Activated CD8-positive, alpha-beta memory T cell treated with anti-CD3 and anti-CD28 coated beads for 36 hours (primary cell): Measurements from ENCODE around the gene OTOGL. TPM values are rescaled to one million over a fixed set of nuclear protein-coding genes. Genes with fewer than 3 reads are reported as not detected.
"Not testable (repeated sequence)": the region's sequence is repeated elsewhere in the genome, so short reads cannot be mapped to it uniquely, and the experiment has no call there.

Source experiments
- CTCF ChIA-PET: fragments of 350-600 bp; sonication (Branson Sonifier 250); formaldehyde crosslinking; loops from one replicate; lab custom pipeline; 2021; ENCODE audit warnings: antibody characterized with exemption; lab: Charles Lee
- POLR2A ChIA-PET: fragments of 350-600 bp; sonication (Branson Sonifier 250); formaldehyde crosslinking; loops from one replicate; lab custom pipeline; 2021; ENCODE audit warnings: antibody characterized with exemption; lab: Charles Lee
- total RNA-seq, 2 experiments: library from RNA; stranded (reverse); gene quantifications; one replicate each; pipeline ENCODE4 v1.2.3, GENCODE V29; 2021

The OTOGL gene
- total RNA-seq, 2 experiments from 2014 or later, result not detected

GRCh38 chr12:80262771-80263170 lies 163.4 kb downstream of the OTOGL start:
- ChIA-PET CTCF (no interaction called here), POLR2A (no interaction called here)

DNA sequence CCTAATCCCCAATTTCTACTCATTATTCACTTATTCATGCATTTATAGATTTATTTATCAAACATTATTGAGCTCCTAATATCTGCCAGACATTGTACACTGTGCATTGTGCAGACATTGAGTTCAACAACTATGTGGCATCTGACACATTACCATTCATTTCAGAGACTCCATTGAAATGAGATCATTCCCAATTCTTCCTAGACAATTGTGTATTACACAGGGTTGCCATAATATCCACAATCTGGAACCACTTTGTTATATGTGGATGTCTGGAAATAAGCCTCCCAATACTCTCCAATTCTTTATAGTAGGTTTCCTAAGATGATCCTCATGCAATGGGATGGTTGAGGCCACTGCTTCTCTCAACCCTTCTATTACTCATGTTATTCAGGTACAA lies 165.0 kb downstream of the OTOGL start:
- ChIA-PET CTCF (no interaction called here), POLR2A (no interaction called here)

DNA sequence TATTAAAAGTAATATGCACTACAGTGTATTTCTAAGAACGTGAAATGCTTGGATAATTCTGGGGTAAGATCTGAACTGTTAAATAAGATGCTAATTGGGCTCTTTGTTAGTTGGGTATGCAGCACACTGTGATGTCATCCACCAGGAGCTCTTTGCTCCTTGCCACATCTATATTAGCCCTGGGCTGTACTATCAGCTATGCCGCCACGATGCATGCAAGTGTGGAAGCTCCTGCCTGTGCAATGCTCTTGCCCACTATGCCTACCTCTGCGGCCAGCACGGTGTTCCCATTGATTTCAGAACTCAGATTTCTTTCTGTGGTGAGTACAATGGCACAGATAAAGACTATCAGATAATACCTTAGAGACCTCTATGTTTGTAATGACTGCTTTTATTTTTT lies 165.6 kb downstream of the OTOGL start:
- CTCF ChIA-PET, result no interaction called here
- POLR2A ChIA-PET, result no interaction called here

DNA sequence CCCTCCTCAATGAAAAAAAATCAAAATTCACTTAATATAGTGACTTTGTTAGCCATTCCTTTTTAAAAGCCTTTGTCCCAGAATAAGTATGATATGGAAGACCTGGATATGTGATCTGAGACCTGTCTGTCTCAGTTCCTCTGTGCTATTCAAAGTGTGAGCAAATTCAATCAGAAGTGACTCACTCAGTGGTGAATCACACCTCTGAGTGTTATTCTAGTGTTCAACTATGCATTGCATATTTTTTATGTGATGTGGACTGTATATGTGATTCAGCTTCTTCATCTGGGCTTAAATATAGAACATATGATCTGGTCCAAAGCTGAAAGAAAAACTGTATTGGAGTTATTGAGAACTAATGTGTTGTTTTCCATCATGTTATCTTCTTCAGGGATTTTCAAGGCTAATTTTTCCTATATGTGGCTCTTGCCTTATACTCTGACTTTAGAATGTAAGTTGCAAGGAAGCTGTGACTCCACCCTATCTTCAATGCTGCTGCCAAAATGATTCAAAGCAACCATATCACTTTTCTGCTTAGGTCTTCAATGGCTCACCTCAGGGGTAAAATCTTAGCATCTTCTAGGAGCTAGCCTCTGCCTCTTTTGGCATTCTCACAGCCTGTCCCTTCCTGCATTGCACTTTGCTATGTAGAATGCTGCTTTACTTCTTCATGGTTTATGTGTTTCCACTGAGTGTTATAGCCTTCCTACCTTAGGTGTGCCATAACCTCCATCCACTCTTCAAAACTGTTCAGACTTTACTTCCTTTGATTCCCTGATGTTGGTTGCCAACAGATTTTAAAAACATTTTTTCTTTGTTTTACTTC lies 169.8 kb downstream of the OTOGL start:
- POLR2A ChIA-PET, result no interaction called here
- CTCF ChIA-PET, result interaction anchor here (1.7 kb wide), 1 partner anchor 8 kb away, joined by 4 read pairs; no protein-coding TSS in a partner anchor

DNA sequence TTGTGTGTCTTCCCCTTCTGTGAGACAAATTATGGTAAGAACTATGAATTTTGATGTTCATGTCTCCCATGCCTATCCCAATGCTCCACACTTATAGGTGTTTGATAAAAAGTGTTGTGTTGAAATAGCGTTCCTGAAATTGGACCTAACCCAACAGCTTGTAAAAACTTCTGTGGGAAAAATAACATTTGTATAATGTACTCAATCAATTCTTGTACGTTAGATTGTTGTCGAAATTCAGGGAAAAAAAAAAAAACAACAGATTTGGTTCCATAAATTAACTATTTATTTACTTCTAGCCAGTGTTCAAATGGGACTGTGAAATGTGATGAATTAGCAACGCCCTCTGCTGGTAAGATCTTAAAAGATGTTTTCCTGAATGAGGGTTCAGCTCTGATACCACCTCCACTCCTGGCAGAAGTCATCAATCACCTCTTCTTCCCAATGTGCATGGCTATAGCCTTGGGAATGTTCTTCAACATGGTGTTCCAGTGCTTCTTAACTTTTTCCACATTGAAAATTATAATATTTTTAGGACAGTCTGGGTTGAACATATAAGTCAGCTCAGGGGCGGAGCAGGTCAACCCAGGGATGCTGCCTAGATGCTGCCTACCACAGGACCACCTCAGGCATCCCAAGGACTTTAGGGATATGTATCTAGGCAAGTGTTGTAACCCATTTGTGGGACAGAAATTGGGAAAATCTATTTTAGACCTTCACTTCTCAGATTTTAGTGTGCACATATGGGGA lies 170.6 kb downstream of the OTOGL start:
- ChIA-PET CTCF (interaction anchor here (1.7 kb wide), 1 partner anchor 9 kb away, joined by 4 read pairs; no protein-coding TSS in a partner anchor), POLR2A (no interaction called here)

GRCh38 chr12:80271780-80272179 lies 172.4 kb downstream of the OTOGL start:
- ChIA-PET POLR2A (no interaction called here), CTCF (no interaction called here)

- POLR2A ChIA-PET, result no interaction called here
- CTCF ChIA-PET, result no interaction called here
These were observed 173.1 kb downstream of the OTOGL start for GRCh38 chr12:80272387-80272915.

DNA sequence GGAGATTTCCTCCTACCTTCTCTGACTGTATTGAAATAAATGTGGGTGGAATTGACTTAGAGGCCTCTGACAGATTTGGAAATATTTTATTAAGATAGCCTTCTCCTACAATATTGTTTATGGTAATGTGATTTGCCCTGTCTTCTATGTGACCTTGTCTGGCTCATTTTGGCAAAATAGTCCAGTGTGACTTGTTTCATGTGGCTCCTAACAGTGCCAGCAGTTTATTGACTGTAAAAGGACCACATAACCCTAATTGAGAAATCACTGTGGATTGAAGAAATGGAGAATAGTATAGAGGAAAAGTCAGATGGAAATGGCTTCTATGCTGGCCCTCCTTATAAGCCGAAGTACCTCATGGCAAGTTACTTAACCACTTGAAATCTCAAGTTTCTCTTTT lies 173.8 kb downstream of the OTOGL start:
- CTCF ChIA-PET, result no interaction called here
- POLR2A ChIA-PET, result no interaction called here

GRCh38 chr12:80277732-80278131 lies 178.4 kb downstream of the OTOGL start:
- CTCF ChIA-PET, result no interaction called here
- POLR2A ChIA-PET, result no interaction called here

DNA sequence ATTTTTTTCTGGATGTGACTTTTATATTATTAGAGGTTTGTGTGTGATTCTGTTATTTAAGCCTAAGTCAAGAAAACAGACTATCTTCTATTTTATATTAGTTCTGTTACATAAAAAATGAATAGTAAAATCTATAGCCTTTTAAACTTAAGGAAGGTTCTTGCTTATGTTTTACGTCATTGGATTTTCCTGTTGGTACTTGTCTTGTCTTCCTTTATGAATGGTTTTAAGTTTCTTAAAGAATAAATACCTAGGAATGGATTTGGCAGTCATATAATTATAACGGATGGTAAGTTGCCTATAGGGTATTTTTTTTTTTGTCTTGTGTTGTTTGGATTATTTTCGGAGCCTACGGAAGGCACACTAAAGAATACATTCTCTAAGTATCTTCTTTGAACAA lies 182.9 kb downstream of the OTOGL start:
- ChIA-PET CTCF (no interaction called here), POLR2A (no interaction called here)

- CTCF ChIA-PET, result no interaction called here
- POLR2A ChIA-PET, result no interaction called here
These were observed 183.4 kb downstream of the OTOGL start for GRCh38 chr12:80282761-80283160.

DNA sequence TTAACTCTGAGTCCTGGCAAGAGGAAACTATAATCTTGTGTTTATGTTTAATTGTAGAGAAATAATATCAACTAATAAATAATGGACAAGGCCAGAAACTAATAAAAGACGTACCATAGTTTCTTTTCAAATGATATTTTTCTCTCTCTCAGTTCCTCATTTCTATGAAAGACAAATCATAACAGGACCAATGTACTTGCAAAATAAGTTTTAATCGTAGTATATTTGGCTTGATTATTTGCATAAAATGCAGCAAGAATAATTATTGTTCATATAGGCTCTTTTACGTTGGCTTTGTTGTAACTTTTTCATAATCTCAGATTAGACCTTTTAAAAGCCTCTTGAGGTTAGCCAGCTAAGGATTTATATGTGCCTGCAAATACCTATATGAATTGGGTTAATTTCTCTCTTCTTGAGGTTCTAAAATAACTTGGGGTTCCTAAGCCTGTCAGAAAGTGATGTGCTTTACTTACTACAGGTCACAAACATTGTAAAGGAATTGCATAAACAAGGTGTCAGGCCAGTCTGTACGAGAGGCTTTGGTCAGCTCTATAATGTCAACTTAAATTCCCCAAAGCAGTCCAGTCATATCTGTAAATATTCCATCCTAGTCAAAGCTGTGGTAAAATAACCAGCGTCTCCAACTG lies 191.9 kb downstream of the OTOGL start:
- POLR2A ChIA-PET, result no interaction called here
- CTCF ChIA-PET, result no interaction called here

- CTCF ChIA-PET, result no interaction called here
- POLR2A ChIA-PET, result no interaction called here
These were observed 194.0 kb downstream of the OTOGL start for GRCh38 chr12:80293347-80293746.

DNA sequence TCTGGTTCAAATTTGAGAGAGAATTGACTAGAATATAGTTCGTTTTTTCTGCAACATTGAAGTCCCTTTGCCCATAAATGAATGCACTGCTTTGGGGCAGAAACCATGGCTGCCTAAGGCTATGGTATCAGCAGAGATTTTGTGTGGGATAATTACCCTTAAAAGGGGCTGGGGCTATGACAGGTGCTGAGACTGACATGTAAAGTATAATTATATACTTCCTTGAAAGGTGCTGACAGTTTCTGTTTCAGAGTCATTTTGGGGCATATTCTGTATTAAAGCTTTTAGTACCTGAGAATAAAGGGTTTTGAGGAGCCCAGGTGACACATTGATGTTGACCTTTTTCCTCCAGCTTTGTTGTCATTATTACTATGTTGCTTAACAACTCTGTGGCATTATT lies 194.4 kb downstream of the OTOGL start:
- CTCF ChIA-PET, result no interaction called here
- POLR2A ChIA-PET, result no interaction called here

- ChIA-PET POLR2A (no interaction called here), CTCF (no interaction called here)
These were observed 199.9 kb downstream of the OTOGL start for GRCh38 chr12:80299219-80299618.

- ChIA-PET CTCF (no interaction called here), POLR2A (no interaction called here)
These were observed 200.6 kb downstream of the OTOGL start for GRCh38 chr12:80299976-80300375.

DNA sequence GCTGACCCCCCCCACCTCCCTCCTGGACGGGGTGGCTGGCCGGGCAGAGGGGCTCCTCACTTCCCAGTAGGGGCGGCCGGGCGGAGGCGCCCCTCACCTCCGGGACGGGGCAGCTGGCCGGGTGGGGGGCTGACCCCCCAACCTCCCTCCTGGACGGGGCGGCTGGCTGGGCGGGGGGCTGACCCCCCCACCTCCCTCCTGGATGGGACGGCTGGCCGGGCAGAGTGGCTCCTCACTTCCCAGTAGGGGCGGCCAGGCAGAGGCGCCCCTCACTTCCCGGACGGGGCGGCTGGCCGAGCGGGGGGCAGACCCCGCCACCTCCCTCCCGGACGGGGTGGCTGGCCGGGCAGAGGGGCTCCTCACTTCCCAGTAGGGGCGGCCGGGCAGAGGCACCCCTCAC lies 208.1 kb downstream of the OTOGL start:
- POLR2A ChIA-PET, CTCF ChIA-PET: not testable (repeated sequence)

DNA sequence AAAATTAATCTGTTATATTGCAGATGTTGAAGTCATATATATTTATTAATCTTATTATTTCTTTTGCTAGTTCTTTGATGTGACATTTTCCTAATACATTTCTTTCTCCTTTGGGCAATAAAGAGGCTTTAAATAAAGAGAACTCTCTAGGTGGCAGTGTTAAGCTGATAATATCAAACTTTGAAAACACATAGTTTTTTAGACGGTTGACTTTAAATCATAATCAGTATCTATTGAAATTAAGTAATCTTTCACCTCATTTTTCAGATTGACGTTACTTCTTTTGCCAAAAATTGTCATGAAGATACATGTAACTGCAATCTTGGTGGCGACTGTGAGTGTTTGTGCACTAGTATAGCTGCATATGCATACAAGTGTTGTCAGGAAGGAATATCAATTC lies 213.9 kb downstream of the OTOGL start:
- CTCF ChIA-PET, result no interaction called here

GRCh38 chr12:80314741-80315140 lies 215.4 kb downstream of the OTOGL start:
- POLR2A ChIA-PET, result no interaction called here
- CTCF ChIA-PET, result no interaction called here

More for the DNA sequence above, 213.9 kb downstream of the OTOGL start:
- POLR2A ChIA-PET, result no interaction called here

DNA sequence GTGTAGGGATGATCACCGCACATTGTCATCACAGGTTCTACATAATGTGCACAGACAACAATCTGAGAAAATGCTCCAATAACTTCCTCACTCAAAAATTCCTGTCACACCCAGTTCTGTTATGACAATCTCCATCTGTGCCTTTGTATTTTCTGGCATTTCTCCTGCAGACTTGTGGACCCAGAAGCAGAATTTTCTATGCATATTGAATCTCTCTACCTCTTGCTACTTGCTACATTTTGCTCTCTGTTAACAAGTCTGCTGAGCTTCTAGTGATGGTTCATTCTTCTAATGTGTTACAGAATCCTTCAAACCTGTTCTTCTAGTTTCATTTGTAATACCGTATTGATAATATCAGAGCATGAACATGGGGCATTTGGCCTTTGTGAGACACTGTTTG lies 216.9 kb downstream of the OTOGL start:
- CTCF ChIA-PET, result no interaction called here
- POLR2A ChIA-PET, result no interaction called here
